Right lung (tissue), 5 donors: ENCODE data around the gene CDKAL1. TPM values are rescaled to one million over a fixed set of nuclear protein-coding genes. Genes with fewer than 3 reads are reported as not detected.
A peak's percentile ranks its signal among the peaks of the same experiment; 100 is the strongest.
"Not testable (repeated sequence)": the region's sequence is repeated elsewhere in the genome, so short reads cannot be mapped to it uniquely, and the experiment has no call there.

Experiments
- DNase-seq, 2 donors: peaks; one replicate each; pipeline ENCODE4 v3.0.0-alpha.2; 2013
- polyA plus RNA-seq, 5 donors: library from polyadenylated mRNA; unstranded; fragments of 120-200 nt; gene quantifications; one replicate each; pipeline versions ENCODE4 v1.2.1 to v1.2.3, GENCODE V29; 2013; ENCODE audit warnings: inconsistent platforms in 1 of 5, low replicate concordance in 1 of 5; ENCODE audit not compliant: insufficient read length in 5 of 5, insufficient read depth in 1 of 5

Gene CDKAL1
- polyA plus RNA-seq, 5 donors: 15.1 to 19.5 (median 18.2) TPM

GRCh38 chr6:21067521-21067920 is 533.3 kb downstream of the CDKAL1 start:
- DNase-seq: no peak

- no peak for DNase-seq
These were observed 536.4 kb downstream of the CDKAL1 start for GRCh38 chr6:21070620-21071019.

GRCh38 chr6:21071780-21072468 is 537.7 kb downstream of the CDKAL1 start:
- DNase-seq: no peak

- DNase-seq: no peak
These were observed 539.1 kb downstream of the CDKAL1 start for GRCh38 chr6:21073318-21073839.

- DNase-seq: no peak
These were observed 540.2 kb downstream of the CDKAL1 start for GRCh38 chr6:21074484-21074883.

GRCh38 chr6:21075986-21076385 is 541.7 kb downstream of the CDKAL1 start:
- DNase-seq: no peak

GRCh38 chr6:21078497-21078896 is 544.2 kb downstream of the CDKAL1 start:
- DNase-seq: no peak

- peak in 1 of 2 donors; percentile 16 for DNase-seq
These were observed 545.3 kb downstream of the CDKAL1 start for GRCh38 chr6:21079468-21080048.

GRCh38 chr6:21080221-21080620 is 546.0 kb downstream of the CDKAL1 start:
- no peak for DNase-seq

- no peak for DNase-seq
These were observed 547.8 kb downstream of the CDKAL1 start for GRCh38 chr6:21082091-21082490.

- no peak for DNase-seq
These were observed 549.5 kb downstream of the CDKAL1 start for GRCh38 chr6:21083708-21084107.

GRCh38 chr6:21084656-21085055 is 550.4 kb downstream of the CDKAL1 start:
- no peak for DNase-seq

- DNase-seq: no peak
These were observed 551.0 kb downstream of the CDKAL1 start for GRCh38 chr6:21085211-21085610.

GRCh38 chr6:21085643-21086042 is 551.4 kb downstream of the CDKAL1 start:
- no peak for DNase-seq

GRCh38 chr6:21087188-21087587 is 552.9 kb downstream of the CDKAL1 start:
- no peak for DNase-seq

- no peak for DNase-seq
These were observed 557.2 kb downstream of the CDKAL1 start for GRCh38 chr6:21091411-21091810.

- not testable (repeated sequence) for DNase-seq
These were observed 558.0 kb downstream of the CDKAL1 start for GRCh38 chr6:21092231-21092772.

- no peak for DNase-seq
These were observed 561.2 kb downstream of the CDKAL1 start for GRCh38 chr6:21095462-21095861.

GRCh38 chr6:21098134-21098533 is 563.9 kb downstream of the CDKAL1 start:
- no peak for DNase-seq

GRCh38 chr6:21098744-21099143 is 564.5 kb downstream of the CDKAL1 start:
- DNase-seq: no peak

GRCh38 chr6:21099338-21100314 is 565.4 kb downstream of the CDKAL1 start:
- no peak for DNase-seq

- no peak for DNase-seq
These were observed 566.7 kb downstream of the CDKAL1 start for GRCh38 chr6:21100991-21101390.
